KMS-11 (cell line): Measurements from ENCODE around the gene KRT86.

Experiments used
- H2AFZ ChIP-seq: fragments of 200-600 bp; sonication (generic); 2 replicates; pipeline ENCODE4 v1.6.1; 2016; ENCODE audit warnings: antibody characterized with exemption, mixed run types, low read depth
- H3K27ac ChIP-seq: fragments of 200-600 bp; sonication (generic); 2 replicates; pipeline ENCODE4 v1.6.1; 2016; ENCODE audit warnings: mild to moderate bottlenecking, mixed run types
- H3K27me3 ChIP-seq: fragments of 200-600 bp; sonication (generic); 2 replicates; pipeline ENCODE4 v1.6.1; 2017; ENCODE audit warnings: mild to moderate bottlenecking, low read depth, mixed run types, moderate library complexity; ENCODE audit not compliant: insufficient read depth
- H3K36me3 ChIP-seq: fragments of 200-600 bp; sonication (generic); 2 replicates; pipeline ENCODE4 v1.6.1; 2017; ENCODE audit warnings: mild to moderate bottlenecking, mixed run types; ENCODE audit not compliant: insufficient read depth
- H3K4me1 ChIP-seq: fragments of 200-600 bp; sonication (generic); 2 replicates; pipeline ENCODE4 v1.6.1; 2016; ENCODE audit warnings: mild to moderate bottlenecking, low read depth, mixed run types; ENCODE audit not compliant: poor library complexity, severe bottlenecking
- H3K4me2 ChIP-seq: fragments of 200-600 bp; sonication (generic); 2 replicates; pipeline ENCODE4 v1.7.0; 2016; ENCODE audit warnings: mild to moderate bottlenecking, mixed run types
- H3K4me3 ChIP-seq: fragments of 200-600 bp; sonication (generic); IDR thresholded peaks from 2 replicates; pipeline ENCODE4 v1.6.1; 2017; ENCODE audit warnings: low read depth, low read length, mixed read lengths; ENCODE audit not compliant: insufficient read depth
- H3K79me2 ChIP-seq: fragments of 200-600 bp; sonication (generic); 2 replicates; pipeline ENCODE4 v1.6.1; 2016; ENCODE audit warnings: low read depth, mixed run types; ENCODE audit not compliant: insufficient read depth
- H3K9ac ChIP-seq: fragments of 200-600 bp; sonication (generic); 2 replicates; pipeline ENCODE4 v1.6.1; 2016; ENCODE audit warnings: mild to moderate bottlenecking, mixed run types
- H4K20me1 ChIP-seq: fragments of 200-600 bp; sonication (generic); 2 replicates; pipeline ENCODE4 v1.6.1; 2016; ENCODE audit warnings: mild to moderate bottlenecking, mixed run types; ENCODE audit not compliant: insufficient read depth
- CTCF ChIP-seq: fragments of 200-600 bp; sonication (generic); conservative IDR thresholded peaks from 2 replicates; pipeline ENCODE4 v1.6.1; 2017; ENCODE audit warnings: low read depth, mild to moderate bottlenecking, antibody characterized with exemption, low read length, moderate library complexity, mixed read lengths

The KRT86 gene

GRCh38 chr12:52231305-52232202, 42.9 kb upstream of the KRT86 start:
- H3K79me2 ChIP-seq: no peaks in the 10 kb centered on the region
- H4K20me1 ChIP-seq: no peaks in the 10 kb centered on the region
- H2AFZ ChIP-seq: no peak overlapping the region
- H3K4me3 ChIP-seq: no peak overlapping the region
- H3K36me3 ChIP-seq: no peaks in the 10 kb centered on the region
- no peak overlapping the region for H3K9ac ChIP-seq
- H3K4me2 ChIP-seq: no peak overlapping the region
- H3K27ac ChIP-seq: no peak overlapping the region
- H3K4me1 ChIP-seq: no peaks in the 10 kb centered on the region
- peaks cover 5% of the 10 kb centered on the region; the same call in 1 of the 2 replicates for H3K27me3 ChIP-seq
- no peak for TF ChIP-seq CTCF

GRCh38 chr12:52232203-52232673, 42.2 kb upstream of the KRT86 start:
- no peaks in the 10 kb centered on the region for H3K79me2 ChIP-seq

GRCh38 chr12:52232674-52233461, 41.6 kb upstream of the KRT86 start, which contains the start of gene KRT7:
KRT7 (plus strand) TSS chr12:52233243; CDS start chr12:52233297, 54 bp downstream.
- H3K27ac ChIP-seq: no peak within 1 kb of the TSS

More at GRCh38 chr12:52232203-52232673, 42.2 kb upstream of the KRT86 start:
- H3K27ac ChIP-seq: no peak overlapping the region
- peaks cover 2% of the 10 kb centered on the region; the same call in 1 of the 2 replicates for H3K27me3 ChIP-seq
- no peaks in the 10 kb centered on the region for H4K20me1 ChIP-seq
- no peak overlapping the region for H3K4me2 ChIP-seq
- H3K9ac ChIP-seq: no peak overlapping the region
- no peak for TF ChIP-seq CTCF
- no peaks in the 10 kb centered on the region for H3K4me1 ChIP-seq
- no peaks in the 10 kb centered on the region for H3K36me3 ChIP-seq
- H3K4me3 ChIP-seq: no peak overlapping the region
- no peak overlapping the region for H2AFZ ChIP-seq

More at GRCh38 chr12:52232674-52233461, 41.6 kb upstream of the KRT86 start, which contains the start of gene KRT7:
- Histone ChIP-seq H3K4me2 (no peak within 1 kb of the TSS), H3K79me2 (no peaks in the 10 kb centered on the region), H3K27me3 (no peaks in the 10 kb centered on the region), H2AFZ (no peak within 1 kb of the TSS), H4K20me1 (no peaks in the 10 kb centered on the region), H3K4me3 (no peak within 1 kb of the TSS), H3K9ac (no peak within 1 kb of the TSS), H3K36me3 (no peaks in the 10 kb centered on the region), H3K4me1 (no peaks in the 10 kb centered on the region)
- TF ChIP-seq CTCF: no peak
